Measurements from ENCODE around the gene GBP6.

The GBP6 gene

GRCh38 chr1:89347296-89347695 lies 16.6 kb upstream of the GBP6 start:
- Histone ChIP-seq H3K4me3 (ENCODE audit: low read length) (no peak overlapping the region), H3K27ac (ENCODE audit: low read depth, low read length) (no peak overlapping the region), H3K79me2 (ENCODE audit: control insufficient read depth, low read length) (no peaks in the 10 kb centered on the region), H3K27me3 (ENCODE audit: control insufficient read depth, low read length) (peaks cover 4% of the 10 kb centered on the region; the same call in 1 of the 2 replicates), H3K36me3 (ENCODE audit: control insufficient read depth, low read length) (no peaks in the 10 kb centered on the region), H3K9me2 (replicated peaks; ENCODE audit: control insufficient read depth, low read length) (no peaks in the 10 kb centered on the region), H3F3A (ENCODE audit: control insufficient read depth, insufficient read depth) (no peaks in the 10 kb centered on the region), H3K9me3 (ENCODE audit: control insufficient read depth, insufficient read depth, low read length) (no peaks in the 10 kb centered on the region), H3K4me1 (ENCODE audit: control insufficient read depth, low read length) (no peaks in the 10 kb centered on the region), H3K4me2 (ENCODE audit: low read length) (no peak overlapping the region), H4K20me1 (ENCODE audit: control insufficient read depth, insufficient read depth, low read depth, low read length) (no peaks in the 10 kb centered on the region)
- no peak for TF ChIP-seq CTCF (IDR thresholded peaks at IDR 0.05; ENCODE audit: low read depth, low read length, poor library complexity, severe bottlenecking)
- TF ChIP-seq EZH2phosphoT487 (IDR thresholded peaks at IDR 0.05; ENCODE audit: borderline replicate concordance, low read length), result no peak

GRCh38 chr1:89350298-89350697 lies 13.6 kb upstream of the GBP6 start:
- H3K27ac ChIP-seq (ENCODE audit: low read depth, low read length), result no peak overlapping the region
- H3K9me3 ChIP-seq (ENCODE audit: control insufficient read depth, insufficient read depth, low read length), result no peaks in the 10 kb centered on the region
- no peaks in the 10 kb centered on the region for H3K36me3 ChIP-seq (ENCODE audit: control insufficient read depth, low read length)
- H3K4me2 ChIP-seq (ENCODE audit: low read length), result no peak overlapping the region
- H3K4me3 ChIP-seq (ENCODE audit: low read length), result no peak overlapping the region
- H3K79me2 ChIP-seq (ENCODE audit: control insufficient read depth, low read length), result no peaks in the 10 kb centered on the region
- H3K9me2 ChIP-seq (replicated peaks; ENCODE audit: control insufficient read depth, low read length), result no peaks in the 10 kb centered on the region
- TF ChIP-seq CTCF (IDR thresholded peaks at IDR 0.05; ENCODE audit: low read depth, low read length, poor library complexity, severe bottlenecking) (no peak), EZH2phosphoT487 (IDR thresholded peaks at IDR 0.05; ENCODE audit: borderline replicate concordance, low read length) (no peak)
- H3F3A ChIP-seq (ENCODE audit: control insufficient read depth, insufficient read depth), result no peaks in the 10 kb centered on the region
- no peaks in the 10 kb centered on the region for H3K4me1 ChIP-seq (ENCODE audit: control insufficient read depth, low read length)
- H3K27me3 ChIP-seq (ENCODE audit: control insufficient read depth, low read length), result peaks cover 7% of the 10 kb centered on the region
- no peaks in the 10 kb centered on the region for H4K20me1 ChIP-seq (ENCODE audit: control insufficient read depth, insufficient read depth, low read depth, low read length)

GRCh38 chr1:89351597-89352311 lies 12.1 kb upstream of the GBP6 start:
- Histone ChIP-seq H3K4me3 (ENCODE audit: low read length) (no peak overlapping the region), H3F3A (ENCODE audit: control insufficient read depth, insufficient read depth) (no peaks in the 10 kb centered on the region), H3K9me3 (ENCODE audit: control insufficient read depth, insufficient read depth, low read length) (no peaks in the 10 kb centered on the region), H3K27ac (ENCODE audit: low read depth, low read length) (no peak overlapping the region), H3K4me1 (ENCODE audit: control insufficient read depth, low read length) (no peaks in the 10 kb centered on the region), H3K9me2 (replicated peaks; ENCODE audit: control insufficient read depth, low read length) (no peaks in the 10 kb centered on the region), H4K20me1 (ENCODE audit: control insufficient read depth, insufficient read depth, low read depth, low read length) (no peaks in the 10 kb centered on the region), H3K79me2 (ENCODE audit: control insufficient read depth, low read length) (no peaks in the 10 kb centered on the region), H3K4me2 (ENCODE audit: low read length) (no peak overlapping the region), H3K36me3 (ENCODE audit: control insufficient read depth, low read length) (no peaks in the 10 kb centered on the region), H3K27me3 (ENCODE audit: control insufficient read depth, low read length) (peaks cover 9% of the 10 kb centered on the region)
- no peak for TF ChIP-seq EZH2phosphoT487 (IDR thresholded peaks at IDR 0.05; ENCODE audit: borderline replicate concordance, low read length)
- TF ChIP-seq CTCF (IDR thresholded peaks at IDR 0.05; ENCODE audit: low read depth, low read length, poor library complexity, severe bottlenecking), result no peak
